H9 (cell line): ENCODE results near the gene PTRHD1. TPM values are rescaled to one million over a fixed set of nuclear protein-coding genes. Genes with fewer than 3 reads are reported as not detected.

Source experiments
- DNase-seq: peaks from one replicate; pipeline ENCODE4 v3.0.0-alpha.2; 2017
- H2AFZ ChIP-seq: one replicate; pipeline ENCODE4 v1.6.1; 2013; ENCODE audit warnings: mild to moderate bottlenecking, low read length, control low read depth, moderate library complexity
- H2AK5ac ChIP-seq: 2 replicates; pipeline ENCODE4 v1.6.1; 2013; ENCODE audit warnings: low read length, control low read depth, mixed read lengths; ENCODE audit not compliant: insufficient read length
- H2BK120ac ChIP-seq: one replicate; pipeline ENCODE4 v1.6.1; 2013; ENCODE audit warnings: low read depth, mild to moderate bottlenecking, low read length, control low read depth, inconsistent platforms; ENCODE audit not compliant: poor library complexity, severe bottlenecking
- H2BK12ac ChIP-seq: 2 replicates; pipeline ENCODE4 v1.6.1; 2013; ENCODE audit warnings: low read length, control low read depth, mixed read lengths, low read depth; ENCODE audit not compliant: insufficient read length
- H2BK15ac ChIP-seq: 2 replicates; pipeline ENCODE4 v1.6.1; 2013; ENCODE audit warnings: low read depth, low read length, control low read depth
- H2BK20ac ChIP-seq: one replicate; pipeline ENCODE4 v1.6.1; 2013; ENCODE audit warnings: low read depth, mild to moderate bottlenecking, low read length, control low read depth, inconsistent platforms; ENCODE audit not compliant: poor library complexity, severe bottlenecking
- H2BK5ac ChIP-seq: 2 replicates; pipeline ENCODE4 v1.6.1; 2013; ENCODE audit warnings: low read length, control low read depth, mixed read lengths; ENCODE audit not compliant: insufficient read length
- H3K14ac ChIP-seq: 2 replicates; pipeline ENCODE4 v1.6.1; 2013; ENCODE audit warnings: low read length, control low read depth; ENCODE audit not compliant: insufficient read depth
- H3K18ac ChIP-seq: 2 replicates; pipeline ENCODE4 v1.6.1; 2013; ENCODE audit warnings: low read depth, mild to moderate bottlenecking, mixed read lengths, low read length, control low read depth; ENCODE audit not compliant: insufficient read length
- H3K23ac ChIP-seq: 2 replicates; pipeline ENCODE4 v1.6.1; 2013; ENCODE audit warnings: low read length, control low read depth, mixed read lengths, low read depth; ENCODE audit not compliant: insufficient read length
- H3K23me2 ChIP-seq: 2 replicates; pipeline ENCODE4 v1.6.1; 2013; ENCODE audit warnings: low read depth, mild to moderate bottlenecking, mixed read lengths, low read length, control low read depth; ENCODE audit not compliant: insufficient read length, poor library complexity, severe bottlenecking
- H3K27ac ChIP-seq: 2 replicates; pipeline ENCODE4 v1.5.1; 2013; ENCODE audit warnings: low read length, control low read depth, mixed read lengths, low read depth; ENCODE audit not compliant: insufficient read length
- H3K27me3 ChIP-seq: 2 replicates; pipeline ENCODE4 v1.6.1; 2013; ENCODE audit warnings: low read length, control low read depth, inconsistent platforms; ENCODE audit not compliant: insufficient read depth
- H3K4ac ChIP-seq: 2 replicates; pipeline ENCODE4 v1.6.1; 2013; ENCODE audit warnings: low read depth, mild to moderate bottlenecking, control low read depth, inconsistent platforms, low read length, moderate library complexity
- H3K4me1 ChIP-seq: 2 replicates; pipeline ENCODE4 v1.6.1; 2013; ENCODE audit warnings: low read length, control low read depth, inconsistent platforms; ENCODE audit not compliant: insufficient read depth
- H3K4me2 ChIP-seq: 2 replicates; pipeline ENCODE4 v1.6.1; 2013; ENCODE audit warnings: low read length, control low read depth, mixed read lengths; ENCODE audit not compliant: insufficient read length, insufficient read depth
- H3K56ac ChIP-seq: 2 replicates; pipeline ENCODE4 v1.6.1; 2013; ENCODE audit warnings: low read depth, mild to moderate bottlenecking, mixed read lengths, low read length, control low read depth; ENCODE audit not compliant: insufficient read length
- H3K79me1 ChIP-seq: 2 replicates; pipeline ENCODE4 v1.6.1; 2013; ENCODE audit warnings: low read depth, mild to moderate bottlenecking, moderate library complexity, low read length, control low read depth, inconsistent platforms; ENCODE audit not compliant: insufficient read depth, poor library complexity, severe bottlenecking
- H3K79me2 ChIP-seq: 2 replicates; pipeline ENCODE4 v1.6.1; 2013; ENCODE audit warnings: low read length, control low read depth, inconsistent platforms; ENCODE audit not compliant: insufficient read depth
- H3K9ac ChIP-seq: 2 replicates; pipeline ENCODE4 v1.6.1; 2013; ENCODE audit warnings: low read length, control low read depth, mixed read lengths; ENCODE audit not compliant: insufficient read length; ENCODE audit errors: extremely low read depth
- H3K9me3 ChIP-seq: one replicate; pipeline ENCODE4 v1.6.1; 2013; ENCODE audit warnings: low read depth, low read length, inconsistent platforms; ENCODE audit not compliant: control insufficient read depth
- H3T11ph ChIP-seq: one replicate; pipeline ENCODE4 v1.6.1; 2013; ENCODE audit warnings: mild to moderate bottlenecking, low read length, control low read depth, inconsistent platforms
- H4K20me1 ChIP-seq: one replicate; pipeline ENCODE4 v1.6.1; 2013; ENCODE audit not compliant: control insufficient read depth, insufficient read length, insufficient read depth
- H4K5ac ChIP-seq: 2 replicates; pipeline ENCODE4 v1.6.1; 2013; ENCODE audit warnings: low read depth, mild to moderate bottlenecking, mixed read lengths, low read length, control low read depth; ENCODE audit not compliant: insufficient read length
- H4K8ac ChIP-seq: replicated peaks from 2 replicates; pipeline ENCODE4 v1.6.1; 2013; ENCODE audit warnings: low read length, control low read depth, mixed read lengths, low read depth; ENCODE audit not compliant: insufficient read length
- H4K91ac ChIP-seq: 2 replicates; pipeline ENCODE4 v1.6.1; 2013; ENCODE audit warnings: low read depth, mild to moderate bottlenecking, moderate library complexity, mixed read lengths, low read length, control low read depth; ENCODE audit not compliant: insufficient read length
- H3K27ac Mint-ChIP-seq, 3 experiments: 2 replicates in 2 of 3; 3 replicates in 1 of 3; pipeline ENCODE4 v1.8.0; 2020 to 2021; ENCODE audit warnings: mixed read lengths in 3 of 3, mild to moderate bottlenecking in 1 of 3, moderate library complexity in 1 of 3
- H3K27me3 Mint-ChIP-seq: 2 replicates; pipeline ENCODE4 v1.8.0; 2021; ENCODE audit warnings: low read depth, mild to moderate bottlenecking, moderate library complexity, mixed read lengths
- H3K36me3 Mint-ChIP-seq, 3 experiments: 2 replicates in 2 of 3; 3 replicates in 1 of 3; pipeline ENCODE4 v1.8.0; 2020 to 2021; ENCODE audit warnings: low read depth in 3 of 3, mixed read lengths in 3 of 3; ENCODE audit not compliant: insufficient read depth in 1 of 3
- H3K4me1 Mint-ChIP-seq, 2 experiments: 2 replicates each; pipeline ENCODE4 v1.8.0; 2020; ENCODE audit warnings: mixed read lengths in 2 of 2
- H3K4me3 Mint-ChIP-seq, 2 experiments: 2 replicates in 1 of 2; 3 replicates in 1 of 2; pipeline ENCODE4 v1.8.0; 2020 to 2021; ENCODE audit warnings: mild to moderate bottlenecking in 2 of 2, mixed read lengths in 2 of 2, moderate library complexity in 1 of 2
- H3K9me3 Mint-ChIP-seq, 2 experiments: 2 replicates in 1 of 2; 3 replicates in 1 of 2; pipeline ENCODE4 v1.8.0; 2020; ENCODE audit warnings: mild to moderate bottlenecking in 2 of 2, mixed read lengths in 2 of 2, moderate library complexity in 1 of 2
- CTCF ChIP-seq: fragments of 200-600 bp; sonication (generic); conservative IDR thresholded peaks from 3 replicates; pipeline ENCODE4 v1.8.0; 2021; ENCODE audit warnings: antibody characterized with exemption, mild to moderate bottlenecking
- WGBS: extraction: QIAGEN DNeasy Blood & Tissue Kit; methylation state at CpG from one replicate; pipeline ENCODE4 v1.1.7; 2013; ENCODE audit warnings: missing lambda C conversion rate, low lambda C conversion rate, mixed read lengths; ENCODE audit not compliant: insufficient read length; ENCODE audit errors: extremely low coverage; 5-methylcytosine and 5-hydroxymethylcytosine counted together
- total RNA-seq: library from RNA; stranded (reverse); gene quantifications from 2 replicates; pipeline ENCODE4 v1.2.1, GENCODE V29; 2021

The PTRHD1 gene
- total RNA-seq, 1 experiment from 2014 or later = 43.7 TPM

- H3K36me3 Mint-ChIP-seq = peaks cover 39 to 48% (median 41%) of the 10 kb centered on the region in 3 experiments
- peaks cover 44 to 46% of the 10 kb centered on the region in 2 experiments for H3K4me1 Mint-ChIP-seq
Measured at GRCh38 chr2:24825883-24826772, 32.9 kb upstream of the PTRHD1 start.

More at GRCh38 chr2:24825883-24826772, 32.9 kb upstream of the PTRHD1 start:
- no peak overlapping the region for H2AFZ ChIP-seq
- H2BK5ac ChIP-seq = no peak overlapping the region
- peak; percentile 46 for DNase-seq
- H4K8ac ChIP-seq = no peak overlapping the region
- no peak overlapping the region for H4K5ac ChIP-seq
- H4K20me1 ChIP-seq = no peaks in the 10 kb centered on the region
- no CpG with 5 or more reads among the region's 14 CpGs for WGBS
- peaks cover 15% of the 10 kb centered on the region for H3K4me1 ChIP-seq
- no peaks in the 10 kb centered on the region for H3K79me1 ChIP-seq
- H3K9ac ChIP-seq = no peak overlapping the region
- H2BK20ac ChIP-seq = no peak overlapping the region
- no peaks in the 10 kb centered on the region for H3K79me2 ChIP-seq
- Mint-ChIP-seq H3K4me3 (no peak overlapping the region), H3K9me3 (peaks cover 0 to 3% of the 10 kb centered on the region in 2 experiments; a peak in 2 of 5 replicates), H3K27ac (peak overlapping the region; percentile 74 to 87 (median 81); a peak in 4 of 7 replicates), H3K27me3 (no peaks in the 10 kb centered on the region; the same call in none of the 2 replicates)
- H3K27me3 ChIP-seq = no peaks in the 10 kb centered on the region
- no peak overlapping the region for H3K56ac ChIP-seq
- no peaks in the 10 kb centered on the region for H3K9me3 ChIP-seq
- no peak overlapping the region for H2BK15ac ChIP-seq
- no peak overlapping the region for H3K4me2 ChIP-seq
- no peak overlapping the region for H2BK12ac ChIP-seq
- no peak overlapping the region for H3K4ac ChIP-seq
- H3K27ac ChIP-seq = no peak overlapping the region
- no peak overlapping the region for H2BK120ac ChIP-seq
- no peak overlapping the region for H4K91ac ChIP-seq
- TF ChIP-seq CTCF = peak; percentile 20; the same call in 1 of the 3 replicates
- no peak overlapping the region for H3K14ac ChIP-seq
- no peak overlapping the region for H3T11ph ChIP-seq
- no peak overlapping the region for H3K23ac ChIP-seq
- no peak overlapping the region for H2AK5ac ChIP-seq
- H3K18ac ChIP-seq = no peak overlapping the region
- no peaks in the 10 kb centered on the region for H3K23me2 ChIP-seq
